ENCODE measurements around the gene ATF3. TPM values are rescaled to one million over a fixed set of nuclear protein-coding genes. Genes with fewer than 3 reads are reported as not detected.

The ATF3 gene
- total and polyA plus RNA-seq, 2 of the 4 experiments (the other 2 are of a cell fraction), result 9.9 to 12.3 TPM

- Histone ChIP-seq H4K5ac (ENCODE audit: low read depth, low read length) (no peak overlapping the region), H3K14ac (replicated peaks; ENCODE audit: low read depth, low read length) (no peak overlapping the region), H3K56ac (ENCODE audit: extremely low read depth, insufficient read depth, low read length) (no peak overlapping the region), H2BK5ac (ENCODE audit: low read depth, low read length, poor library complexity, severe bottlenecking) (no peak overlapping the region), H2AK5ac (ENCODE audit: low read depth, low read length) (no peak overlapping the region), H3K27me3 (ENCODE audit: control insufficient read depth, insufficient read depth, low read length) (peaks cover 4% of the 10 kb centered on the region), H2AK9ac (replicated peaks; ENCODE audit: low read depth, low read length, poor library complexity) (no peak overlapping the region), H3K79me1 (ENCODE audit: low read depth in 1 of 2, low read length in 2 of 2) (no peaks in the 10 kb centered on the region), H2AFZ (replicated peaks; ENCODE audit: low read length, poor library complexity) (no peak overlapping the region), H2BK20ac (ENCODE audit: low read depth, low read length) (no peak overlapping the region), H3K18ac (ENCODE audit: low read depth, low read length) (no peak overlapping the region), H3K9me3 (ENCODE audit: control insufficient read depth, insufficient read depth, low read length) (no peaks in the 10 kb centered on the region), H2BK120ac (ENCODE audit: low read depth, low read length) (no peak overlapping the region), H4K8ac (ENCODE audit: low read depth in 2 of 2, low read length in 2 of 2) (no peak overlapping the region), H2BK15ac (ENCODE audit: low read depth, low read length) (no peak overlapping the region), H3K4me1 (ENCODE audit: control insufficient read depth, insufficient read depth, low read length) (peaks cover 12% of the 10 kb centered on the region), H3K36me3 (ENCODE audit: control insufficient read depth, insufficient read depth, low read length) (no peaks in the 10 kb centered on the region), H3K4me3 (ENCODE audit: insufficient read depth, low read depth, low read length) (no peak overlapping the region), H3K27ac (ENCODE audit: insufficient read depth, low read length) (no peak overlapping the region), H3K9me1 (ENCODE audit: insufficient read depth, low read length) (peaks cover 6% of the 10 kb centered on the region; the same call in 1 of the 2 replicates), H3K9ac (ENCODE audit: low read depth, low read length) (no peak overlapping the region), H3K4me2 (ENCODE audit: low read depth, low read length) (no peak overlapping the region), H4K20me1 (ENCODE audit: insufficient read depth, low read length) (no peaks in the 10 kb centered on the region), H3K4ac (ENCODE audit: low read depth, low read length) (no peak overlapping the region), H4K91ac (ENCODE audit: insufficient read depth, low read depth, low read length) (no peak overlapping the region), H3K23ac (ENCODE audit: low read depth, low read length) (no peak overlapping the region)
- ChIA-PET CTCF (interaction anchor here (0.6 kb wide), 1 partner anchor 148 kb away, joined by 4 read pairs; no protein-coding TSS in a partner anchor), POLR2A (ENCODE audit: unreplicated experiment) (no interaction called here)
- BruUV-seq (replicated peaks), result no TSS peak
- DNase-seq (no peak), ATAC-seq (ENCODE audit: low read depth) (no peak)
- dilution Hi-C loops (cut with HindIII; ENCODE audit: low sequenced_read_pairs, unreplicated experiment), result no loop called here
- intact Hi-C loops (cut with micrococcal nuclease), result no loop called here
- TF ChIP-seq USF2 (IDR thresholded peaks at IDR 0.05; ENCODE audit: low read depth, low read length), result no peak
- TF ChIP-seq RAD21 (IDR thresholded peaks at IDR 0.05; ENCODE audit: low read length), result no peak
- no peak for TF ChIP-seq MAFK (IDR thresholded peaks at IDR 0.05; ENCODE audit: low read depth, low read length)
- no peak for TF ChIP-seq MXI1 (IDR thresholded peaks at IDR 0.05; ENCODE audit: borderline replicate concordance, low read depth, low read length)
- no peak for TF ChIP-seq MAZ (IDR thresholded peaks at IDR 0.05; ENCODE audit: borderline replicate concordance, low read depth, low read length)
- no peak for TF ChIP-seq RCOR1 (IDR thresholded peaks at IDR 0.05; ENCODE audit: insufficient replicate concordance, low read length)
- WGBS, 2 experiments (ENCODE audit: extremely low coverage in 2 of 2, insufficient read length in 1 of 2), result no CpG with 5 or more reads among the region's 3 CpGs
- in situ Hi-C loops (cut with MboI; ENCODE audit: low sequenced_read_pairs), result no loop called here
Observed at GRCh38 chr1:212591922-212592321, 16.6 kb upstream of the ATF3 start.
